Measurements from ENCODE around the gene NCBP2L.

The NCBP2L gene

DNA sequence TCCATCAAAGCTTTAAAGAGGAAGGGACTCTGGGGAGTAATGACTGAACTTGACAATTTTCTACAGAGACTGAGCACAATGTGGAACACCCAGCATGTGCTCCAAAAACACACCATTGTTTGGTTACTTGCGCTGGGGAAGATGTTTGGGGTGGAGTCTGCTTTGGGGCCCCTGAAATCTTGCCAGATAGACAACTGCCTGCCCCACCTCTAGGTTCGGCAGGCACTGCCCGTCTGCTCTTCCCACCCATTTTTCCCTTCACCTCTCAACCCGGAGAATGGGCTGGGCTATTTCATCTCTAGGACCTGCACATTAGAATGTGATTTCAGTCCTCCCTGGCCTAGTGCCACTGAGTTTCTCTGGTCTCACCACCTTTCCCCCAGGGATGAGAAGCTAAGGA, 43.8 kb upstream of the NCBP2L start:
- no peak for TF ChIP-seq ZFX (IDR thresholded peaks at IDR 0.05; ENCODE audit: borderline replicate concordance)
- TF ChIP-seq, protein P1, sequence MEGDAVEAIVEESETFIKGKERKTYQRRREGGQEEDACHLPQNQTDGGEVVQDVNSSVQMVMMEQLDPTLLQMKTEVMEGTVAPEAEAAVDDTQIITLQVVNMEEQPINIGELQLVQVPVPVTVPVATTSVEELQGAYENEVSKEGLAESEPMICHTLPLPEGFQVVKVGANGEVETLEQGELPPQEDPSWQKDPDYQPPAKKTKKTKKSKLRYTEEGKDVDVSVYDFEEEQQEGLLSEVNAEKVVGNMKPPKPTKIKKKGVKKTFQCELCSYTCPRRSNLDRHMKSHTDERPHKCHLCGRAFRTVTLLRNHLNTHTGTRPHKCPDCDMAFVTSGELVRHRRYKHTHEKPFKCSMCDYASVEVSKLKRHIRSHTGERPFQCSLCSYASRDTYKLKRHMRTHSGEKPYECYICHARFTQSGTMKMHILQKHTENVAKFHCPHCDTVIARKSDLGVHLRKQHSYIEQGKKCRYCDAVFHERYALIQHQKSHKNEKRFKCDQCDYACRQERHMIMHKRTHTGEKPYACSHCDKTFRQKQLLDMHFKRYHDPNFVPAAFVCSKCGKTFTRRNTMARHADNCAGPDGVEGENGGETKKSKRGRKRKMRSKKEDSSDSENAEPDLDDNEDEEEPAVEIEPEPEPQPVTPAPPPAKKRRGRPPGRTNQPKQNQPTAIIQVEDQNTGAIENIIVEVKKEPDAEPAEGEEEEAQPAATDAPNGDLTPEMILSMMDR (IDR thresholded peaks at IDR 0.05): no peak
- no peak overlapping the region for H3K27ac ChIP-seq

DNA sequence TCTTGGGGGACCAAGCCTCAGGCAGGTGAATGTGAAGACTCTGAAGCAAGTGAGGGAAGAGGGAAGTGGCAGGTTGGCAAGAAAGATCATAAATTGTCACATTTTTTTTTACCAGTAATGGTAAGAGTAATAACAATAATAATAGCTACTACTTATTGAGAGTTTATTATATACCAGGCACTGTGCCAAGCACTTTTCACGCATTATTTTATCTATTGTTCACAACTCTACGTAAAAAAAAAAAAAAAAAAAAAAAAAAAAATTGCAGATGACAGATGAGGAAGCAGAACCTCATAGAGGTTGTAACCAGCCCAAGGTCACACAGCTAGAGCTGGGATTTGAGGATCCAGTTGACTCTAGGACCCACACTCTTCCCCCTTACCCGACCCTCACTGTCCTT, 42.9 kb upstream of the NCBP2L start:
- H3K27ac ChIP-seq: no peak overlapping the region
- TF ChIP-seq ZFX (IDR thresholded peaks at IDR 0.05; ENCODE audit: borderline replicate concordance): no peak
- TF ChIP-seq, protein P1 (IDR thresholded peaks at IDR 0.05): no peak

DNA sequence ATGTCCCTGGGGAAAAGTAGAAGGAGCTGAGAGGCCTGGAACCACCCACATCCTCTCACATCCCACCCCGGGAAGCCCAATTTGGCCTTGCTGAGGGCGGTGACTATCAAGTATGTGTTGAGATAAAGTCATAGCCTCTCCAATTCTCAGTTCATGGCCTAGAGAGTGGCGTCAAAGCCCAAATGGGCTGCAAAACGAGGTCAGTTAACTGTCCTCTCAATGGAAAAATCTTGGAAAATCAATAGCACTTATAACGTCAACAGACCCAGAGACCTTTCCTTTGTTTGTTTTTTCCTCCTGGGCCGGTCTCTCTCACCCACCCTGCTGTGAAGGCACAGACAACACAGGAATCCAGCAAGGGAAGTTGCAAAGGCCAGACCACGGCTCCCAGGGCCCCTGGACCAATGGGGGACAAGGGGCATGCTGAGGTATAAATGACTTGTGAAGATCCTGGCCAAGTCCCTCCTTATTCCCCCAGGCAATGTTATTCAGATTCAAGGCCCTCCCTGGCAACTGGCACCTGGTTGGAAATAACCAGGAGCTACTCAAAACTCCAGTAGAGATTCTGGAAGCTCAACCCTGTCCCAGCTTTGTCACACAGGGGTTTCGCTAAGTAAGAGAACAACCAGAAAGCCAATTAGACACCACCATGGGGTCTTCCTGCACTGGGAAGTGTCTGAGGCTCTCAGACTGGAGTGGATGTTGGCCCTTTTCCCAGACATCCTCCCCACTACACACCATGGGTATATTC, 40.6 kb upstream of the NCBP2L start:
- H3K27ac ChIP-seq: peak overlapping the region; percentile 63
- no peak for TF ChIP-seq ZFX (IDR thresholded peaks at IDR 0.05; ENCODE audit: borderline replicate concordance)
- TF ChIP-seq, protein P1 (IDR thresholded peaks at IDR 0.05): no peak

DNA sequence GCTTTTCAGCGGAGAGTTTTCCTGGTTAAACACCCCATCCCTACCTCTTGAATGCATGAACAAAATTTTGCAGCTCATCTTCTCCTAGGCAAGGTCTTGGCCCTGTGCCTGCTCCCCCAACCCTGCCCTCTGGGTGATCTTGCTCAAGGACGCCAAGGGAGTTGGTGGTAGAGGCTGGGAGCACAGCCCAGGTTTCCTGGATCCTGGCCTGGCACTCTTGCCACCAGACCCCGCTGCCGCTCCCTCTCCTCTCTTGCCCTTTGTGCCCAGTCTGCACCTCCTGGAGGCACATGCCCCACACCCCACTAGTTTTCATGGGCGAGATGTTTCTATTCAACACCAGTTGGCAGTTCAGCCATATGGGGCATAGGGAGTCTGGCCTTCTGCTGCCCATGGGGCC, 39.3 kb upstream of the NCBP2L start:
- TF ChIP-seq, protein P1 (IDR thresholded peaks at IDR 0.05): no peak
- TF ChIP-seq ZFX (IDR thresholded peaks at IDR 0.05; ENCODE audit: borderline replicate concordance): no peak
- H3K27ac ChIP-seq: no peak overlapping the region

DNA sequence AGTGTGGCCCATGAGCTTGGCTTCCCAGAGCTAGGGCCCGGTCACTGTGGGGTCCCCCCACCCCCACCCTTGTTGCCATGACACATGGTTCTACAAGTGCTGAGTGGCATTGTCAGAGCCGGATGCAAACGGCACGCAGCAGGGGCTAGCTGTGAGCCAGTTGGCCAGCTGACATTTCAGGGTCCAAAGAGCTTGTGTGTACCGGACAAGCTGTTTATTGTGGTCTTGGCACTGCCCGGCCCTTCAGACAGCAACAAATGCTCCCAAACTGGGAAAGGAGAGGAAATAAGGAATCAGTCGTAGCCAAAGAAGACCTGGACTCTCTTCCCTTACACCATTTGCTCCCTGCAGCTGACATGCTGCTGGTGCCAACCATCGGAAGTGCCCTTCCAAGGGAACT, 38.8 kb upstream of the NCBP2L start:
- TF ChIP-seq ZFX (IDR thresholded peaks at IDR 0.05; ENCODE audit: borderline replicate concordance): no peak
- TF ChIP-seq, protein P1 (IDR thresholded peaks at IDR 0.05): no peak
- H3K27ac ChIP-seq: no peak overlapping the region

DNA sequence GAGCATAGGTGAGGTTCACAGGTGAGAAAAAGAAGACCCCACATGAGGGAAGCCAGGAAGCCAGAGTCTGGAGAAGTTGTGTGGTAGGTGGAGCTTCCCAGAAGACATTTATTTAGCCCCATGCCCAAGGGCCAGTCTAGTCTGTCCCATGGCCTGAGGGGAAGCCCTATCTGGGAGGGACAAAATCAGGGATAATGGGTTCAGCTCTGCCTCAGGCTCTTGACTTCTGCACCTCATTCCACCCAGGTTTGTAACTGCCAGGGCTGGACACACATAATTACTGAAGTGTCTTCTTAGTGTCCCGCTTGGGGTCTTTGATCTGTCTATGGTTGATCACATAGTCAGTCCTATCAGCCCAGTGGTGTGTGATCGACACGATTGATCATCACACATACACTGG, 38.0 kb upstream of the NCBP2L start:
- TF ChIP-seq ZFX (IDR thresholded peaks at IDR 0.05; ENCODE audit: borderline replicate concordance): no peak
- TF ChIP-seq, protein P1 (IDR thresholded peaks at IDR 0.05): no peak
- no peak overlapping the region for H3K27ac ChIP-seq

DNA sequence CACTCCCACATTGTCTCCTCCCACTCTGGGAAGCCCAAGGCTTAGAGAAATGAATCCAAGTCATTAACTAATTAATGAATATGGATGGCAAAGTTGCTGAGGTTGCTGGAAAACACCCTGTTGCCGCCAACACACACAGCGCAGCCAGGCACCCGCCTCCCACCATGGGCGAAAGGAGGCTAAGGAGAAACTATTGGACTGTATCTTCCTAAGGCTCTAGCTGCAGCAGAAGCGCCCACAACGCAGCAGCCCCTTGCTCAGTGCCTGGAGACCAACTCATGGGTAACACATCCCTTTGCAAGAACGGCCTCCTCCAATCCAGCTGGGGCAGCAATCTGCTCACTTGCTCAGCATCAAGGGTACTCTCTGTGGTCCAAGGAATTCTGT, 36.1 kb upstream of the NCBP2L start:
- peak overlapping the region; percentile 81 for H3K27ac ChIP-seq
- TF ChIP-seq ZFX (IDR thresholded peaks at IDR 0.05; ENCODE audit: borderline replicate concordance): no peak
- TF ChIP-seq, protein P1 (IDR thresholded peaks at IDR 0.05): no peak

All from 22Rv1 (cell line).